ENCODE measurements around the gene FLNB. TPM values are rescaled to one million over a fixed set of nuclear protein-coding genes. Genes with fewer than 3 reads are reported as not detected.

FLNB gene
- total and polyA plus RNA-seq, 2 of the 13 experiments (the other 11 are each of a cell fraction or from before 2014, with no cell fraction given) = 106 to 130 TPM

- TF ChIP-seq FUBP1 (CRISPR knock-in tag; IDR thresholded peaks at IDR 0.05; ENCODE audit: borderline replicate concordance) (0 out of 2 replicates have a peak, but pooled peaks have one; percentile 61), SNRNP70 (IDR thresholded peaks at IDR 0.05; ENCODE audit: low read depth, low read length) (no peak), ZFX (CRISPR knock-in tag; IDR thresholded peaks at IDR 0.05; ENCODE audit: low read depth) (0 out of 2 replicates have a peak, but pooled peaks have one; percentile 37), ZNF382 (CRISPR knock-in tag; IDR thresholded peaks at IDR 0.05; ENCODE audit: borderline replicate concordance) (no peak), FOXK1 (CRISPR knock-in tag; IDR thresholded peaks at IDR 0.05; ENCODE audit: borderline replicate concordance, low read depth) (no peak), AHR (CRISPR knock-in tag; IDR thresholded peaks at IDR 0.05) (no peak), SAFB2 (CRISPR knock-in tag; IDR thresholded peaks at IDR 0.05; ENCODE audit: borderline replicate concordance, low read depth) (no peak), GATA4 (IDR thresholded peaks at IDR 0.05; ENCODE audit: borderline replicate concordance, low read depth) (no peak), DNMT3B (CRISPR knock-in tag; conservative IDR thresholded peaks at IDR 0.05) (no peak), ZNF792 (CRISPR knock-in tag; IDR thresholded peaks at IDR 0.05) (no peak), ZFP37 (CRISPR knock-in tag; IDR thresholded peaks at IDR 0.05; ENCODE audit: borderline replicate concordance) (no peak), ZNF569 (CRISPR knock-in tag; IDR thresholded peaks at IDR 0.05; ENCODE audit: borderline replicate concordance) (no peak), MZF1 (CRISPR knock-in tag; IDR thresholded peaks at IDR 0.05; ENCODE audit: borderline replicate concordance) (no peak), ZNF761 (CRISPR knock-in tag; conservative IDR thresholded peaks at IDR 0.05) (no peak), PHF21A (CRISPR knock-in tag; IDR thresholded peaks at IDR 0.05) (peak; percentile 73; the same call in 1 of the 2 replicates), ZNF777 (CRISPR knock-in tag; IDR thresholded peaks at IDR 0.05) (no peak), MEF2D (CRISPR knock-in tag; IDR thresholded peaks at IDR 0.05) (no peak), HDAC2 (CRISPR knock-in tag; IDR thresholded peaks at IDR 0.05) (peak; percentile 35; the same call in 1 of the 2 replicates), ZMYM3 (CRISPR knock-in tag; IDR thresholded peaks at IDR 0.05) (no peak), ATM (IDR thresholded peaks at IDR 0.05; ENCODE audit: borderline replicate concordance) (no peak), SALL1 (CRISPR knock-in tag; IDR thresholded peaks at IDR 0.05) (peak; percentile 46), FOXC1 (CRISPR knock-in tag; IDR thresholded peaks at IDR 0.05; ENCODE audit: borderline replicate concordance) (no peak), REST (IDR thresholded peaks at IDR 0.05; ENCODE audit: borderline replicate concordance in 1 of 2, low read depth in 1 of 2, low read length in 2 of 2) (no peak), RFX3 (CRISPR knock-in tag; IDR thresholded peaks at IDR 0.05) (no peak)
Measured at GRCh38 chr3:58068122-58068809, 60.0 kb downstream of the FLNB start (continued).
